GM21723 (cell line): ENCODE results near the gene CCNL2.

Source experiments
- ATAC-seq: cut with Tn5 transposase; IDR thresholded peaks from one replicate; pipeline ENCODE4 v1.9.1; 2021; ENCODE audit warnings: mild to moderate bottlenecking, moderate library complexity; ENCODE audit not compliant: unreplicated experiment

CCNL2 gene

DNA sequence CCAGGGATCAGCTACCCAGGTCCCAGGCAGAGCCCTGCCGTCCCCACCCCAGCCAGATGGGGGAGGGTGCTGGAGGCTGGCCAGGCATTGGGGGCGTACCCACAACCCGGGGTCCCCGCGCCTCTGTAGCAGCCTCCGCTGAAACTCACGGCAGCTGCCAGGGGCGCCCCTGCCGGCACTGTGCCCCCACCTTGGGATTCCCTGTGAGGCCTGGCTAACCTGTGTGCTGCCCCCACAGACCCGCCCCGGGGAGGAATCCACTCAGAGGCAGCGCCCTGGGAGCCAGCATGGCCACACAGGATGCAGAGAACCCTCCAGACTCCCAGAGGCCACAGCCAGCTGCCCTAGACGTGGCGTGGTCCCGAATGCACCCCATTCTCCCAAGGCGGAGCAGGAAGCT, 53.8 kb downstream of the CCNL2 start:
- no peak for ATAC-seq

DNA sequence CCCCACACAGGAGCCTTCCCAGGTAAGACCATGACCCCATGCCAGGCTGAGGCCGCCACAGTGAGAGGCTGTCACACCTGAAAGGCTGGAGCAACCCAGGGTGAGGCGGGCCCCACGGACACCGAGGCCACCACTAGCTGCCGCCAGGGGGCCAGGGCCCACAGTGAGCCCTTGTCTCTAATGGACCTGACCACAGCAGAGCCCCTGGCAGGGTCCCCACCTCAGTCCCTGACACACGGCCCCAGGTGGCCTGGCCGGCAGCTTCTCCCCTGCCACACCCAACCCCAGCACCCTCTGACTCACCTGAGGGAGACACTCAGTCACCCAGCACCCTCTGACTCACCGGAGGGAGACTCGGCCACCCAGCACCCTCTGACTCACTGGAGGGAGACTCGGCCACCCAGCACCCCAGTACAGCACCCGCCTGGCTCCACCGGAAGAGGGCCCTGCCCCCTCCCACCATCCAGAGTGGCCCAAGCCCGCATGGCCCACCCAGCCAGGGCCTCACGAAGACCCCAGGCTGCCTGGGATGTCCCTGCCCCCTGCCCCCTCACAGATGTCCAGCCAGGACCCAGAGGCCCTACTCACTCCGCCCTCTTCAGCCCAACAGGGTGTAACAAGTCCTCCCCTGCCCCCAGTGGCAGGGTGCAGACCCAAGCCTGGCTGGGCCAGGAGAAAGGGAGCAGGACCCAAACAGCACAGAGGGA, 54.3 kb downstream of the CCNL2 start:
- ATAC-seq = no peak

DNA sequence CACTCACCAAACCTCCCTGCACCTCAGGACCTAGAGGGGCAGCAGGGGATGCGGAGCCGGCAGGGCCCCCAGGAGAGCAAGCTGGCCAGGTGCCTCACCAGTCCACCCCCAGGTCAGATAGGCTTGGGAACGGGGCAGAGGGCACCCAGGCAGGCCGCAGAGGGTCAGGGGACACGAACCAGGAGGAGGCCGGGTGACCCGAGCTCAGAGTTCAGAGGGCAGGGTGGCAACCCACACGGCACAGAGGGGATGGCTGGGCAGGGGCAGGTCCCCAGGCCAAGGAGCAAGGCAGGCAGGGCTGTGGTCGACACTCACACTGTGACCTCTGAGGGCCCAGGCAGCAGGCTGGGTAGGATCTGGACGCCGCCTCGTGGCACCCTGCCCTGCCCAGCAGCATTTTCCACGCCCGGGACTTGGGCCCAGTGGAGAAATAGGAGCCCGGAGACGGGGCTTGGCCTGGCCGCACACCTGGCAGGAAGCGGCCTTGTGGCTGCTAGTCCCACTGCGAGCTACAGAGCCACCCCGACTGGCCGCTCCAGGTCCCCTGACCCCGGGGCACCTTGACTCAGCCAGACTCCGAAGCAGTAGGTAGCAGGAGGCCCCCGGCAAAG, 55.2 kb downstream of the CCNL2 start:
- no peak for ATAC-seq

DNA sequence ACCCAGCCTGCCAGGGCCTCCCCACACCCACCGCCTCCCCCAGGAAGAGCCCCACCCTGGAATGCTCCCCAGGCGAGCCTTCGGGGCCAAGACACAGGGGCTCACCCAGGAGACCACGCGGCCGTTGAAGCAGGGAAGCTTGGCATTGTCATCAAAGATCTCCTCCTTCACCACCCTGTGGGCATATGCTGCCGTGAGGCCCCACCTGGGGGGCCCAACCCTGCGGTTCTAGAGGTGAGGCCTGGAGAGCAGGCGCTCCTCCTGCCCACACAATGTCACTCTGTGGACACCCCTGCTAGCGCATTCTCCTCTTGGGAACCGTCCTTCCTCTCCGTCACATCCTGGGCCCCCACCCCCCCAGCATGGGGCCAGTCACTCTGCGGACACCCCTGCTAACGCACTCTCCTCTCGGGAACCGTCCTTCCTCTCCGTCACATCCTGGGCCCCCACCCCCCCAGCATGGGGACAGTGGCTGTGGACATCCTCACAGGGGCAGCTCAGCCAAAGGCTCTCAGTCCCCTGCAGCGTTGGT, 56.5 kb downstream of the CCNL2 start:
- no peak for ATAC-seq

DNA sequence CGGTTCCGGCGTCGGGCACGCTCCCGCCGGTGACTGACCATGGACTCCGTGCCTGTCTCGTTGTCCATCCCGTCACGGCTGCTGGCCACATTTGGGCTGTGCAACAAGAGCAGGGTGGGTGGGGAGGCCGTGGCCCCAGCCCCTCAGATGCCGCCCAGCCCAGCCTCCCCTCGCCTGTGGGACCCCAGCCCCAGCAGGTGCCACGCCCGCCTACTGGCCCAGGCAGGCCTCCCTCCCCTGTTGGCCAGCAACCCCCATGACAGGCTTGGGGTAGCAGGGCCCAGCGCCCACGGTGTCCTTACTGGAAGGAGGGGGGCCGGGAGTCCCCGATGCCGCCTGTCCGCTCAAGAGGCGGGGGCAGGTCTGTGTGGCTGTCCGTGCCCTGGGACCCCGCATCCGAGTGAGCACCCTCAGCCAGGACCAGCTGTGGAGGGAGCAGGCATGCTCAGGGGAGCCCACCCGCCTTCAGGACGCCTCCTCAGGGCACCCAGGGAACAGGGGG, 57.0 kb downstream of the CCNL2 start:
- no peak for ATAC-seq

DNA sequence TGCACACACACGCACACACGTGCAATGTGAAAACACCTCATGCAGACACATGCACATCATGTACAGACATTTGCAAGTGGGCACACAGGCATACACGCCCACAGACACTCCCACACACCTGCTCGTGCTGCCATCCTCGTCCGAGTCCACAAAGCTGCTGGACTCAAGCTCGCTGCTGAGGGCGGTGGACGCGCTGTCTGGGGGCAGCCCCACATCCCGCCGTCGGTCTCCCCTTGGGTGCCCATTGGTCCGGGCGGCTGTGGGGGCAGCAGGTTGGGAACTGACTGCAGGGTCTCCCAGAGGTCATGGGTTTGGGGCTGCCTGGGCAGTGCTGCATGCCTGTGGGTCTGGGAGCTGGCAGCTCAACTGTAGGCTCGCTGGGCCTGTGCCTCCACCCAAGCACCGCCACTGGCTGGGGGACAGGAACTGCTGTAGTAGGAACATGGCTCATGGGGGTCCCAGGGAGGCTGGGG, 57.5 kb downstream of the CCNL2 start:
- no peak for ATAC-seq

DNA sequence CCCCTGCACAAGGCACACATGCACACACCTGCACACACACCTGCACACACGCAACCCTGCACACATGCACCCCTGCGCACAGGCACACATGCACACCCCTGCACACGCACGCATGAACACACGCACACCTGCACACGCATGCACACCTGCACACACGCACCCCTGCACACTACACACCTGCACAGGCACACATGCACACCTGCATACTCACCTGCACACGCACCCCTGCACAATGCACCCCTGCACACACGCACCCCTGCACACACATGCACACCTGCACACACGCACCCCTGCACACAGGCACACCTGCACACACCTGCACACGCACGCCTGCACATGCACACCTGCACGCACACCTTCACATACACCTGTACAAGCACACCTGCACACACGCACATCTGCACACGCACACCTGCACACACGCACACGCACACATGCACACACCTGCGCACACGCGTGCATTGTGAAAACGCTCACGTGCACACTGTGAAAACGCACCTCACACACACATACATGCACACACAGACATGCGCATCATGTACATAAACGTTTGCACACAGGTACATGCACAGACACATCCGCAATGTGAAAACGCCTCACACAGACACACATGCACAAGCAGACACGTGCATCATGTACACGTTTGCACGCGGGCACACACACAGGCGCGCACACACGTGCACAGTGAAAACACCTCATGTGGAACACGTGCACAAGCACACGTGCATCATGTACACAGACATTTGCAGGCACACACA, 58.2 kb downstream of the CCNL2 start:
- no peak for ATAC-seq

DNA sequence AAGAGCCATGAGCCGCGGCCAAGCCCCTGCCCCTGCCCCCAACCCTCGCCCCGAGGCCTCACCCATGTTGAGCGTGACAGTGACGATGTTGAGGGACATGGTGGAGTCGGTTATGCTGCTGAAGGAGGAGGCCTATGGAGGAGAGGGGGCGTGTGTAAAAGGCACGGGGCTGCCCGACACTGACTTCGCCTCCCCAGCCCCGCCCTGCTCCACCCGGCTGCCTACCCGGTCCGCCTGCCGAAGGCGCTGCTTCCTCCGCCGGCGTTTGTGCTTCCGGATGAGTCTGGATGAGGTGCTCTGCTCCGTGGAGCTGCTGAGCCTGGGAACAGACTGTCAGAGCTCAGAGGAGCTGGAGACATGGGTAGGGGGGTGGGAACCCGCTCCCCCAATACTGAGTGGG, 59.0 kb downstream of the CCNL2 start:
- ATAC-seq = no peak

DNA sequence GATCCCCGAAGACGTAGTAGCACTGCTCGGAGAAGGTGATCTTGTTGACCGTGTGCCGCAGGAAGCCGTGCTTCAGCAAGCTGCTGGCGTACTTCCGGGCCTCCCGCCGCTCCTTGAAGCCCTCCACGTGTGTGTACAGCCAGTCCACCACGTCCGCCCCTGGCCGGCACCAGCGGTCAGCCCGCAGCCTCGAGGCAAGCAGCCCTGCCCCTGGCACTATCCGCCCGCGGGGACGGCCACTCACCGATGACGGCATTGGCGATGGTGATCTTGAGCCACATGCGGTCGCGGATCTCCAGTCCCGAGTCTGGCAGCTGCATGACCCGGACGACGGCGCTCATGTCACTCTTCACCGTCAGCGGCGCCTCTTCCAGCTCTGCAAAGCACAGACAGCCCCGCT, 60.9 kb downstream of the CCNL2 start:
- no peak for ATAC-seq

DNA sequence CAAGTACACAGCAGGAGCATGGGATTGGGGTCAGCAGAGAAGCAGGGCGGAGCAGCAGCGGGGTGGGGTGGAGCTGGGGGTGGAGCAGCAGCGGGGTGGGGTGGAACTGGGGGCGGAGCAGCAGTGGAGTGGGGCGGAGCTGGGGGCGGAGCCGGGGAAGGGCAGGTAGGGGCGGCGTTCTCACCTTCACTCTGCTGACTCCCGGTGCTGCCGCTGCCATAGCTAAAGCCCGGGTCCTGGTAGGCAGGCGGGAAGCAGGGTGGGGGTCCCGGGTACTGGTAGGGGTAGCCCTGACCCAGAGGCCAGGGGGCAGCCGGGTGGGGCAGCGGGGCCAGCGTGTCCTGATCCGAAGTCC, 61.4 kb downstream of the CCNL2 start:
- ATAC-seq = no peak

DNA sequence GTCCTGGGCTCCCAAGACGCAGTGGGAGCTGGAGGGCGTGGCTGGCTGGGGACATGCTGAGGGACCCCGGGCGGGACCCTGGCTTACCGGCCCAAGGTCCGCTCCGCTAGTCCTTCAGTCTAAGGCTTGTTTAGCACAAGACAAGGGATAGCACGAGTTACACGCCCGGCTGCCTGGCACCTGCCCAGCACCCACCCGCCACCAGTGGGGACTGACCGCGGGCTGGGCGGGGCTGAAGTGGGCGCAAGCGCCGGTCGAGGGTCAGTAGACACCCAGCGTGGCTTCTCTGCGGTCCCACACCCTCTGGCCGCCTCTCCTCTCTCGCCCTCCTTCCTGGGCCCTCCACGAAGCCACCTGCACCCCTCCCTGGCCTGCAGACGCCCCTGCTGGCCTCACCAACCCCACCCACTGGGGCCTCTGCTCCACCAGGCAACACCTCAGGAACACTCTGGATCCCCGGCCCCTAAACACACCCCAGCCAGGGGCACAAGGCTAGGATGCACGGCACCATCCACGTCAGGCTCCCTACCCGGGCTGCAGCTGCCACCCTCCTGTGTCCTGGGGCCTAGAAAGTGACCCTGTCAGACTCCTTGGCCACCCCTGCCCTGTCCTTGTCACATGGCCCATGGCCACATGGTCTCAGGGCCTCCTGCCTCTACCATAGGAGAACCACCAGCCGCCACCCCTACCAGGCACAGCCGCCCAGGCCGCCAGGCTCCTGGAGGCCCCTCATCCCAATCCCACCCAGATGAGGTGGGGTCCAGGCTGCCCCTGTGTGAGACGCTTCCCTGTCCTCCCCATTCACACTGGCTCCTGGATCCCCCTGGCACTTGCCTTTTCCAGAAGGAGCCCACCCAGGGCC, 62.0 kb downstream of the CCNL2 start:
- no peak for ATAC-seq

DNA sequence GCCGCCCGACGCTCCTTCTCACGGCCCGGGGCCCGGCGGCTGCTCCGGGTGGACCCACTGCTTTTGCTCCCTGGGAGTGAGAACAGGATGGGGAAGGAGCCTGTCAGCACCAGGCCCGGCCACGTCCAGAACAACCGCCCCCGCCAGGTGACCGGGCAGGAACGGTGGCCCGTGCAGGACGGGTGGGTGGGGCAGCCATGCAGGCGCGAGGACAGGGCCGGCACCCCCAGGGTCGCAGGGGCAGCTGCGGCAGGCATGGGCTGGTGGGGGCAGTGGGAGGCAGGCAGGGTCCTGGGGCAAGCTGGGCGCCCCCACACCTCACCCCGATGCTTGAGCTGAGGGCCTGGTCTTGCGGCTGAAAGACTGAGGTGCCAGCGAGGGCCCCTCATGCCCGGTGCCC, 62.7 kb downstream of the CCNL2 start:
- ATAC-seq = no peak

DNA sequence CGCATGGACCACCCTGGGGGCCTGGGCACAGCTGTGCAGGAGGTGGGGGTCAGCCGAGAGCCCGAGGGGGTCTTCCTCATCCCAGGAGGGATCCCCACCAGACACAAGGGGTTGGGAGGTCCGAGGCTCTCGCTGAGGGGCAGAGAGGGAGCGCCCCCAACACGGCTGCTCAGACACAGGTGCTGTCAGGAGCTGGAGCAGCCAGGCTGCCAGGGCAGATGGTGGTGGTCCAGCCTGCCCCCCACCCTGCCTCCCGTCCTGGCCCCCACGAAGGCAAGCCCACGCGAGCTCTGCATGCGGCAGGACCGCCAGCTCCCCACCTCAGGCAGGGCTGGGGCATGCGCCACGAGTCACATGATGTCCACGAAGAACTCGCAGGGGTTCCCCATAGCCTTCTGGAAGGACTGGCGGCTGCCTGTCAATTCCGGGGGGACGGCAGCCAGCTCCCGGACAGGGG, 63.3 kb downstream of the CCNL2 start:
- no peak for ATAC-seq
